ENCODE results near the gene SVOPL.

GRCh38 chr7:138584696-138585095 lies 116.5 kb downstream of the SVOPL start:
- TF ChIP-seq FOXA2 (IDR thresholded peaks at IDR 0.05) (no peak), NR2F2 (IDR thresholded peaks at IDR 0.05) (no peak), SP1 (IDR thresholded peaks at IDR 0.05) (no peak), CTCF (IDR thresholded peaks at IDR 0.05; ENCODE audit: low read depth, low read length, missing input control) (no peak), YY1 (IDR thresholded peaks at IDR 0.05) (no peak), JUND (IDR thresholded peaks at IDR 0.05) (no peak), REST (IDR thresholded peaks at IDR 0.05) (no peak), ATF3 (IDR thresholded peaks at IDR 0.05) (no peak)

Data from liver (tissue), 3 donors.